K562 (cell line): ENCODE results near the gene MAP4K4.

Experiments
- KLF6 ChIP-seq: fragments of 250-450 bp; sonication (Bioruptor Pico); IDR thresholded peaks from 2 replicates; pipeline ENCODE4 v1.4.0; 2020; ENCODE audit warnings: mild to moderate bottlenecking, moderate library complexity, borderline replicate concordance
- NFATC3 ChIP-seq: fragments of 450-650 bp; IDR thresholded peaks from 2 replicates; pipeline ENCODE4 v1.6.1; 2017; ENCODE audit warnings: mild to moderate bottlenecking

- no peak for TF ChIP-seq KLF6 (CRISPR knock-in tag)
- TF ChIP-seq NFATC3: no peak
These were observed 97.5 kb downstream of the MAP4K4 start for GRCh38 chr2:101795033-101795432.
